Erythroblast (primary cell): Measurements from ENCODE around the gene PRKCE.

Experiments used
- GATA1 ChIP-seq: IDR thresholded peaks from 2 replicates; pipeline ENCODE4 v1.6.1; 2011; ENCODE audit warnings: low read depth, mild to moderate bottlenecking, control low read depth, low read length, moderate library complexity
- POLR2A ChIP-seq: IDR thresholded peaks from 2 replicates; pipeline ENCODE4 v1.6.1; 2011; ENCODE audit warnings: mild to moderate bottlenecking, low read length

DNA sequence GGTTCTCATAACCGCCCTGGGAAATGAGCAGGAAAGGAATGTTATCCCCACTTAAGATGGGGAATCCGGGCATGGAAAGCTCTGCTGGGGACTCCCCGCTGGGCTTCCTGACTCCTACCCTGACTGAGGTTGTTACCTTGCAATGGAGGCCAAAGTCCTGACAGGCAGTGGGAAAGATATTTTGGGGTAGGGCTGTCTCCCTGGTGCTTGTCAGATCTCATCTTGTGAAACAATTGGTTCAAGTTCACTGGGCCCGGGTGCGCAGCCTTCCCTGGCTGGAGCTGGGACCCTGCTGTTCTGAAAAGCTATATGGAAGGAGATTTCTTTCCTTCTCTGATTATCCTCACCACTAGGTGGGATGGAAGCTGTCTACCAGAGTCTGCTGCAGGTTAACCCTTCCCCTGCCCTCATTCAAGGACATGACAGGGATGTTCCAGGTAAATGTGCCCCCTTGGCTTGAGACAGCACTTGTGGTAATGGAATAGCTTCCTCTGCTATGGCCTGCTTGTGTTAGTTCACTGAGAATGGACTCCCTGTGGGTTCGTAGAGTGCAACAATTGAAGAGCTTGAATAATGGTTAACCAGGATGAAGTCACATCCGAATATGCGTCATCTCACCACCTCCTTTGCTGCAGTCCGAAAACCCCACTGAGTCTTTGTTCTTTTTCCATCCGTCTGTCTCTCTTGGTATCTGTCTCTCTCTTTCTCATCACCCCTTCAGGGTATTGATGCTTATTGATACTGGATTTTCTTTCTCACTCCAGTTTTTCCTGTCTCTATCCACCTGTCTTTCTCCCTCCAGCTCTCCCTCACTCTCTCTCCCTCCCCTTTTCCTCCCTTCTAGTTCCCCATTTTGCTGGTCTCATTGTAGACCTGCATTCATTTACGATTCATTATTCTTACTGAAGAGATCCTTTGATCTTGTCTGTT is 577.9 kb downstream of the PRKCE start:
- TF ChIP-seq POLR2A (no peak), GATA1 (no peak)
